OCI-M1 (cell line): ENCODE measurements around the gene HRAS.

Experiments used
- DNase-seq: peaks from one replicate; lab custom pipeline; 2025; lab: John Stamatoyannopoulos, UW

HRAS gene

DNA sequence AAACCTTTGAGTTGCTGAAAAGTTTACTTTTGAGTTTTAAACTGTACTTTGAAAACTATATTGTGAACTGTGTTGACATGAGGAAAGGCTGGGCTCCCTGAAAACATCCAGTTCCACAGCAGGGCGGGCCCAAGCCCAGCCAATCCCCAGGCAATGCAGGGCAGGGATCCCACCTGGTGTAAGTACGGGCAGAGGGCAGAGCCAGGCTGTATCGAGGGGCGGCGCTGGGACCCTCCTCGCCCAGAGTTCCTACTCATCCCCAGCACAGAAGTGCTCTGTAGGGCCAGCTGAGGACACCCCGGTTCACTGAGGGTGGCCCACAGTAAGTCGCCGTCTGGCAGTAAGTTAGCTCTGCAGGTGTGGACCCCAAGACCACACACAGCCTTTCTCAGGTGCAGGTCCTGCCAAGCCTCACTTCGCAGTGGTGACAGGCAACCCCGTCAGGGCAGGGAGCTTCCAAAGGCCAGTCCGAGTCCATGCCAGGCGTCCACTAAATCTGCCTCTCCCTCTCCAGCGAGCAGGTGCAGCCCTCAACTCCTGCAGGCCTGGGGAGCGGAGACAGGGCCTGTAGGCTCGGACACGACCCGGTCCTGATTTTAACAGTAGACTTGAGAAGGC, 31.7 kb upstream of the HRAS start:
- DNase-seq, result no peak

DNA sequence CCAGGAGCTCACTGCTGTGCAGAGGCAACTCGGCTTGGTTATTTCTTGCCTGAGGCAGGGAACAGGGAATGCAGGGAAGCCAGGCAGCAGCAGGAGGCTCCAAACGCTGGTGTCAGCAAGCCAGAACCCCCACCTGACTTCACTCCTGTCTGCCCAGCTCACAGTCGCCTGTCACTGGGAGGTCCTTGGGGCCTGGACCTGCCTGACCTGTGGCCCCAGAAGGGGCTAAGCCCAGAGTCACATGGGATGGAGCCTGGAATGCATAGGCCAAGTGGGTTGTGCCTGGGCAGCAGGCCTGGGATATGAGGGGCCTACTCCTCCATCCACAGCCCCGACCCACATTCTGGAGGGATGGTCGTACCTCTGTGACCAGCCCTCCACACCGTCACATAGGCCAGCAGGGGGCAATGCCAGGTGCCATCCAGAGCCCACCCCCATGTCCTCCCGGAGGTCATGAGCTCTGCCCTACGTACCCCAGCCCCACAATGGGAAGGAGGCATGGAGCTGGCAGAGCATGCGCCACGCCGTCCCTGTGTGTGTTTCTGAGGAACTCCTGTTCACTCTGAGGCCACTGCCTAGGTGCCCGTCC, 30.6 kb upstream of the HRAS start:
- no peak for DNase-seq

DNA sequence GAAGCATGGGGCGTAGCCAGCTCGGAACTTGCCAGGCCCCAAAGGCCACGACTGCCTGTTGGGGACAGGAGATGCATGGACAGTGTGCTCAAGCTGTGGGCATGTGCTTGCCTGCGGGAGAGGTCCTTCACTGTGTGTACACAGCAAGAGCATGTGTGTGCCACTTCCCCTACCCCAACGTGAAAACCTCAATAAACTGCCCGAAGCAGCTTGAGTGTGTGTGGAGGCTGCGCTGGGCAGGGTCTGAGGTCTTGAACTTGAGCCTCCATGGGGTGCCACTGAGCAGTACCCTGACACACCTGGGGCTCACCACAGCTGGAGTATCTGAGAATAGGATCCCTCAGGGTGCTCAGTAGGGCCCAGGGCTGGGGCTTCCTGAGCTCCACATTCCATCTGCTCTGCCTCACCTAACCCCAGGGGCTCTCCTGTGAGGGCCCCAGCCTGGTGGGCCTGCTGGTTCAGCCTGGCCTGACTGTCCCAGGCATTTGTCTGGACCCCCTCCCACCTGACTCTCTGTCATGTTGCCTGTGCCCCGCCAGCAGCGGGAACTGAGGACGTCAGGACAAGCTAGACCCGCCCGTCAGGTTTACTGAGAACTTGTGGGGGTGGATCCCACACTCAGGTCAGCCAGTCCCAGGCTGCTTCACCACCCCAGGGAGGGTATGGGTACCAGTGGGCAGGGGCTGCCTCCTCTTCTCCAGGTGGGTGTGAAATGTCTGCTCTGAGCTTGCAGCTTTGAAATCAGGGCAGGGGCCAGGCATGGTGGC, 28.6 kb upstream of the HRAS start:
- DNase-seq, result no peak

- DNase-seq, result no peak
Observed at GRCh38 chr11:563066-563811, 27.9 kb upstream of the HRAS start.

- no peak for DNase-seq
Observed at GRCh38 chr11:562046-562645, 26.8 kb upstream of the HRAS start.

GRCh38 chr11:561148-562003, 26.0 kb upstream of the HRAS start:
- peak; percentile 50 for DNase-seq

- peak; percentile 94 for DNase-seq
Observed at GRCh38 chr11:560305-561147, 25.1 kb upstream of the HRAS start, which contains the start of the genes LMNTD2 and RASSF7. Gene LMNTD2 (minus strand): TSS chr11:560738. CDS start chr11:560716, 22 bp downstream. Gene RASSF7 (plus strand): TSS chr11:560970. CDS start chr11:561769, 799 bp downstream.

- DNase-seq, result no peak
Observed at GRCh38 chr11:559712-560304, 24.4 kb upstream of the HRAS start.

GRCh38 chr11:559020-559620, 23.7 kb upstream of the HRAS start:
- no peak for DNase-seq

DNA sequence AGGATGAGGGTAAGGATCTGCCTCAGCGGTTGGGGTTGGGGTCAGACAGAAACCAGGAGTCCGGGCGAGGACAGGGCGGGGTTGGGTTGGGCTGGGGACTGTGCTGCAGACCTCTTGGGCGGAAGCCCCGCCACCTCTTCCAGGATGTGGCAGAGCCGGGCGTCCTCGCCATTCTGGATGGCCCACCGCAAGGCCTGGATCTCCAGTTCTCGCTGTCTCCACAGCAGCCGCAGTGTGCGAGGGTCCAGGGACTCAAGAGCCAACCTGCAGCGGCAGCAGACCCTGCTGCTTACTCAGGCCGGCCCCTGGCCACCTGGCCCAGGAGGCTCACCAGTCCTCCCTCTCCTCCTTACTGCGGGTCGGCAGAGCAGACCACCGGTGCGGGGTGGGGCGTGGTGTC, 23.1 kb upstream of the HRAS start:
- no peak for DNase-seq

DNA sequence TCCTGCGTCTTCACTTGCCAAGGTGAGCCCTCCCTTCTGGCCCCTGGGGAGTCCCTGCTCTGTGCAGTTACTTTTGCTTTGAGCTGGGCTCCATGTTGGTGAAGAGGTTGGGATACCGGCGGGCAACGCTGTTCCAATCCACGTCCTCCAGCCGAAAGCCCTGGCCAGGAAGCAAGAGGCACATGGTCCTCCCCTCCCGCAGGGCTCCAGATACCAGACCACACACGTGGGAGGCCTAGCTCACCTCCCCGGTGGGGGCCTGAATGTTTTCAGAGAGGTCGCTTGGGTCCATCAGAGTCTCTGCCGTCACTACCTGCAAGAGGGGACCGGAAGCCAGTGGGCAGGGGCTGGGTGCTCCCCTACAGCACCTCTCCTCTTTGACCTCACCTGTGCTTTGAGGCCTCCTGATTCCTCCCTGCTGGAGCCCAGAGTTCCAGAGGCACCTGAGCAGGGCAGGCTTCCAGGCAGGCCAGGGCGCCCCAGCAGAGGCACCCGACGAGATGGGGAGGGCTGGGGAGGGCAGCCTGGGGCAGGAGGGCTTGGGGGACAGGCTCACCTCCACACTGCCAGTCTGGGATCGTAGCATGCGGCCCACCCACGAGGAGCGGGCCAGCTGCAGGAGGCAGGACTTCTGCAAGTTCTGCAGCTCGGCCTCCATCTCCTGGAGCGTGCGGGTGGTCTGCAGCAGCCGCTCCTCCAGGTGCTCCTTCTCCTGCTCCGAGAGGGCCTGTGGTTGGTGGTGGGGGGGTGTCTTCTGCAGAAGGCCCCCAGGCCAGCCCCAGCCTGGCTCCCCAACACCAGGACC, 22.2 kb upstream of the HRAS start:
- no peak for DNase-seq

GRCh38 chr11:556662-557256, 21.4 kb upstream of the HRAS start:
- no peak for DNase-seq

DNA sequence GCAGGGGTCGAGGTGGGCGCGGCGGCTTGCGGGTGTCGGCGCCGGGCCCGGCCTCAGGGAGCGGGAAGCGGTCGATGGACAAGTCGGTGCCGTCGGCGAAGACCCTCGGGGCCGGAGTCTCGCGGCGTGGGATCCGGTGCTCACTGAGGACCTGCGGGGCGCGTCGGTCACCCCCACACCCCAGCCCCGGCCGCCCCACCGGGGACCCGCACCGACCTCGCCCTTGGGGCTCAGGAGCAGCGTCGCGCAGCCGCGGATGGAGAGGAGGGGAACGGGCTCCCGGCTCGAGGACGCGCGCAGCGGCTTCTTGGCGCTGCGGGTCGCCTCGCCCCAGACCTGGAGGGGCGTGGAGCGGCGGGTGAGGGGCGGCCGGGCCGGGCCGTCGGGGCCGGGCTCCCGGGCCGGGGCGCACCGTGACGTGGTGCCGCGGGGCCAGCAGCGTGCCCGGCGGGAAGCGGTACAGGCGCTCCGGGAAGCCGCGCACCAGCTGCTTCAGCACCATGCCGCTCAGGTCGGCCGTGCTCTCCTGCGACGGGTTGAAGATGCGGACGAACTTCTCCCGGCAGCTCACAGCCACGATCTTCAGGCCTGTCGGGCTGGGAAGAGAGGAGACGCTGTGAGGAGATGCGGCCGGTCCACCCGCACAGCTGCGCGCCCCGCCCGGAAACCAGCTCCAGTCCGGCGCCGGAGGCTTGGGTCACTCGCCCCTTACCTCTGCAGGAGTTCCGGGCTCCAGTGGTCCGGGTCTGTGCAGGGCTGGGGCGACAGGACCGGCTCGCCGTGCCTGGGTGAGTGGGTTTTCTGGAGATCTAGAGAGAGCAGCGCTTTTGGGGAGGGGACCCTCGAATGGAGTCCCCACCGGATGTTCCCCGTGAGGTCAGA, 20.6 kb upstream of the HRAS start:
- DNase-seq, result no peak

DNA sequence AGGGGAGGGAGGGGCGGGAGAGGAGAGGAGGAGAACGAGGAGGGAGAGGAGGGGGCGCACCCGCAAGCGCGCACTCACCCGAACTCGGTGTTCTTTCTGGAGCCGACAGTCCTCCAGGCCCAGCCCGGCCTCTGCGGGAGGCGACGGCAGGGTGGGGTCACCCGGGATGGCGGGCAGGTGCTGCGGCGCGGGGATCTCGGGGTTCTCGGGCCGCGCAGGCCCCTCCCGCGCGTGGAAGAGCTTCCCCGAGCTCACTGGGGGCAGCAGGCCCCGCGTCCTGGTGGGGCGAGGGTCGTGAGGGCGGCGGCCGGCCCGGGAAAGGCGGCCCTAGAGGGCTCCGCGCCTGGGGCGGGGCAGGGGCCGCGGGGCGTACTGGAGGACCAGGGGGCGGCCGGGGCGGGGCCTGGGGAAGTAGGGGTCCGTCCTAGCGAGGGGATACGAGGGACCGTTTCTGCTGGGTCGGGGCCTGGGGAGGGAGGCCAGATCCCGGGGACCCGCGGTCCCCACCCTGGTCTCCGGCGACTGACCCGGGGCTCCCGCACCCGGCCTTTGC, 19.9 kb upstream of the HRAS start:
- DNase-seq, result no peak

GRCh38 chr11:554428-555226, 19.3 kb upstream of the HRAS start:
- DNase-seq, result peak; percentile 84

GRCh38 chr11:553988-554340, 18.6 kb upstream of the HRAS start:
- no peak for DNase-seq
